OCI-LY1 (cell line): ENCODE measurements around the gene THRSP.

Experiments used
- H2AFZ ChIP-seq: fragments of 200-600 bp; sonication (generic), shearing (Covaris generic); 2 replicates; pipeline ENCODE4 v1.6.0; 2014; ENCODE audit warnings: antibody characterized with exemption, mild to moderate bottlenecking, low read length
- H3F3A ChIP-seq: fragments of 200-600 bp; sonication (generic), shearing (Covaris generic); 2 replicates; pipeline ENCODE4 v1.6.0; 2014; ENCODE audit warnings: mild to moderate bottlenecking, antibody characterized with exemption, low read length, moderate library complexity; ENCODE audit not compliant: insufficient read depth
- H3K27ac ChIP-seq: fragments of 200-600 bp; sonication (generic); 2 replicates; pipeline ENCODE4 v1.5.1; 2014; ENCODE audit warnings: low read length, mixed run types, mild to moderate bottlenecking, low read depth; ENCODE audit not compliant: poor library complexity, severe bottlenecking
- H3K27me3 ChIP-seq: fragments of 200-600 bp; sonication (generic); 2 replicates; pipeline ENCODE4 v1.6.0; 2014; ENCODE audit warnings: antibody characterized with exemption, mild to moderate bottlenecking, low read length, moderate library complexity; ENCODE audit not compliant: insufficient read depth
- H3K36me3 ChIP-seq: fragments of 200-600 bp; sonication (generic); 2 replicates; pipeline ENCODE4 v1.6.1; 2014; ENCODE audit warnings: mild to moderate bottlenecking, antibody characterized with exemption, low read length, moderate library complexity, mixed read lengths; ENCODE audit not compliant: insufficient read depth
- H3K4me1 ChIP-seq: fragments of 200-600 bp; sonication (generic); 2 replicates; pipeline ENCODE4 v1.5.1; 2014; ENCODE audit warnings: mild to moderate bottlenecking, low read length, moderate library complexity; ENCODE audit not compliant: insufficient read depth, severe bottlenecking
- H3K4me2 ChIP-seq: fragments of 200-600 bp; sonication (generic), shearing (Covaris generic); 2 replicates; pipeline ENCODE4 v1.6.1; 2014; ENCODE audit warnings: low read length
- H3K4me3 ChIP-seq: fragments of 200-600 bp; sonication (generic); 2 replicates; pipeline ENCODE4 v1.5.1; 2014; ENCODE audit warnings: low read length, low read depth, mild to moderate bottlenecking, mixed read lengths; ENCODE audit not compliant: poor library complexity, severe bottlenecking
- H3K79me2 ChIP-seq: fragments of 200-600 bp; shearing (Covaris generic); 2 replicates; pipeline ENCODE4 v1.6.1; 2016; ENCODE audit warnings: mixed run types, low read length, mixed read lengths; ENCODE audit not compliant: insufficient read depth
- H3K9ac ChIP-seq: fragments of 200-600 bp; sonication (generic), shearing (Covaris generic); 2 replicates; pipeline ENCODE4 v1.6.1; 2014; ENCODE audit warnings: mild to moderate bottlenecking, low read length, mixed read lengths
- H3K9me2 ChIP-seq: fragments of 200-600 bp; sonication (generic), shearing (Covaris generic); 2 replicates; pipeline ENCODE4 v1.6.1; 2014; ENCODE audit warnings: low read depth, mild to moderate bottlenecking, low read length, mixed read lengths
- H3K9me3 ChIP-seq: fragments of 200-600 bp; shearing (Covaris generic); 2 replicates; pipeline ENCODE4 v1.6.1; 2014; ENCODE audit warnings: low read length, mixed read lengths
- H4K20me1 ChIP-seq: fragments of 200-600 bp; sonication (generic), shearing (Covaris generic); 2 replicates; pipeline ENCODE4 v1.6.0; 2016; ENCODE audit warnings: mild to moderate bottlenecking, low read length; ENCODE audit not compliant: insufficient read depth
- EZH2 ChIP-seq: fragments of 200-600 bp; sonication (generic), shearing (Covaris generic); IDR thresholded peaks from 2 replicates; pipeline ENCODE4 v1.8.0; 2017; ENCODE audit warnings: borderline replicate concordance, mixed run types, mild to moderate bottlenecking, antibody characterized with exemption, low read length, moderate library complexity, mixed read lengths
- TF ChIP-seq, protein P1 (sequence below): fragments of 200-600 bp; sonication (generic), shearing (Covaris generic); IDR thresholded peaks from 2 replicates; pipeline ENCODE4 v1.5.1; 2017; ENCODE audit warnings: mild to moderate bottlenecking, antibody characterized with exemption, low read length, moderate library complexity, mixed read lengths

Gene THRSP

DNA sequence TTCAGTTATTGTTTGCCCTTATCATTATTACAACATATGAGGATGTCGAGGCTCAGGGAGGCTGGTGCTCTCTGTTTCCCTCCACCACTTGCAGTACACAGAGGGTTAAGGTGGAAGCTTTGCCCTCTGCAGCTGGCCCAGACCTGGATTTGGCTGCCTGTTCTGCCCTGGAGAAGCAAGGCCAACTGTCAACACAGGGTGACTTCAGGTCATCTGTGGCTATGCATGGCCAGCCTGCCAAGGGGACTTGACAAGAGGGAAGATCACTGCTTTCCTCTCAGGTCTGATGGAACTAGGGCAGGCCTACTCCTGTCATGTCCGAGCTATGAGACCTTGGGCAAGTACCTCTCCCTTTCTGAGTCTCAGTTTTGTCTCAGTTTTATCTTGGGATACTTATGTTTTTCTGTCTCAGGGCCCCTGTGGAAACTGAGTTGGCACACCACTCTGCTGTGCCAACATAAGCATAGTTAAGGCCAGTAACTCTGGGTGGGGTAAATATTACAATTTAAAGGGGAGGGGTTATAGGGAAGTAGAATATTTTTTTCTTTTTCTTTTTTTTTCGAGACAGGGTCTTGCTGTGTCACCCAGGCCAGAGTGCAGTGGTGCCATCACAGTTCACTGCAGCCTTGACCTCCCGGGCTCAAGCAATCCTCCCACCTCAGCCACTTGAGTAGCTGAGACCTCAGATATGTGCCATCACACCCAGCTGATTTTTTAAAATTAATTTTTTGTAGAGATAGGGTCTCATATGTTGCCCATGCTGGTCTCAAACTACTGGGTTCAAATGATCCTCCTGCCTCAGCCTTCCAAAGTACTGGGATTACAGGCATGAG, 2.4 kb upstream of the THRSP start:
- H3K79me2 ChIP-seq: no peaks in the 10 kb centered on the region
- TF ChIP-seq, protein P1, sequence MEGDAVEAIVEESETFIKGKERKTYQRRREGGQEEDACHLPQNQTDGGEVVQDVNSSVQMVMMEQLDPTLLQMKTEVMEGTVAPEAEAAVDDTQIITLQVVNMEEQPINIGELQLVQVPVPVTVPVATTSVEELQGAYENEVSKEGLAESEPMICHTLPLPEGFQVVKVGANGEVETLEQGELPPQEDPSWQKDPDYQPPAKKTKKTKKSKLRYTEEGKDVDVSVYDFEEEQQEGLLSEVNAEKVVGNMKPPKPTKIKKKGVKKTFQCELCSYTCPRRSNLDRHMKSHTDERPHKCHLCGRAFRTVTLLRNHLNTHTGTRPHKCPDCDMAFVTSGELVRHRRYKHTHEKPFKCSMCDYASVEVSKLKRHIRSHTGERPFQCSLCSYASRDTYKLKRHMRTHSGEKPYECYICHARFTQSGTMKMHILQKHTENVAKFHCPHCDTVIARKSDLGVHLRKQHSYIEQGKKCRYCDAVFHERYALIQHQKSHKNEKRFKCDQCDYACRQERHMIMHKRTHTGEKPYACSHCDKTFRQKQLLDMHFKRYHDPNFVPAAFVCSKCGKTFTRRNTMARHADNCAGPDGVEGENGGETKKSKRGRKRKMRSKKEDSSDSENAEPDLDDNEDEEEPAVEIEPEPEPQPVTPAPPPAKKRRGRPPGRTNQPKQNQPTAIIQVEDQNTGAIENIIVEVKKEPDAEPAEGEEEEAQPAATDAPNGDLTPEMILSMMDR: no peak
- no peak for TF ChIP-seq EZH2
- H3K4me1 ChIP-seq: no peaks in the 10 kb centered on the region
- no peaks in the 10 kb centered on the region for H3K27me3 ChIP-seq
- no peak overlapping the region for H3K4me3 ChIP-seq
- H2AFZ ChIP-seq: no peak overlapping the region
- H3K36me3 ChIP-seq: no peaks in the 10 kb centered on the region
- no peak overlapping the region for H3K27ac ChIP-seq
- H4K20me1 ChIP-seq: no peaks in the 10 kb centered on the region
- H3K9me3 ChIP-seq: no peaks in the 10 kb centered on the region
- no peak overlapping the region for H3K4me2 ChIP-seq
- no peaks in the 10 kb centered on the region for H3K9me2 ChIP-seq
- H3K9ac ChIP-seq: no peak overlapping the region
- no peaks in the 10 kb centered on the region for H3F3A ChIP-seq

DNA sequence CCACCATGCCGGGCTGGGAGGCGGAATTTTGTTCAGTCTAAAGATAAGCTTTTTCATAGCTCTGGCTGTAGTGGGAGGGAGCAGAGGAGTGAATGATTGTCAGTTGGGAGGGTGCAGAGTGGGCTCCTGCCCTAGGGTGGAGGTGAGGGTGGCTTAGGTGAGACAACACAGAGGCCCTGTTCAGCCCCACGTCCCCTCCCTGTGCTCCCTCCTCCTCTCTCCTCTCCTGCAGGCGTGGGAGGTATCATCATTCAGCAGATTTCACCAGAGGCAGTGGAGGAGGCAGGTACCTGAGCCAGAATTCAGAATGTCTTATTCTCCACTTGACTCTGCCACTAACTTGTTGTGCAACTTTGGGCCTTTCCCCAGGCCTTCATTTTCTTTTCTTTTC, 1.7 kb upstream of the THRSP start:
- Histone ChIP-seq H3K36me3 (no peaks in the 10 kb centered on the region), H3K4me1 (no peaks in the 10 kb centered on the region), H3K9ac (no peak overlapping the region), H3K27me3 (no peaks in the 10 kb centered on the region), H3K9me2 (no peaks in the 10 kb centered on the region), H3K4me3 (no peak overlapping the region), H4K20me1 (no peaks in the 10 kb centered on the region), H3F3A (no peaks in the 10 kb centered on the region), H3K27ac (no peak overlapping the region), H3K9me3 (no peaks in the 10 kb centered on the region), H3K79me2 (no peaks in the 10 kb centered on the region), H3K4me2 (no peak overlapping the region), H2AFZ (no peak overlapping the region)
- TF ChIP-seq, protein P1: no peak
- no peak for TF ChIP-seq EZH2

DNA sequence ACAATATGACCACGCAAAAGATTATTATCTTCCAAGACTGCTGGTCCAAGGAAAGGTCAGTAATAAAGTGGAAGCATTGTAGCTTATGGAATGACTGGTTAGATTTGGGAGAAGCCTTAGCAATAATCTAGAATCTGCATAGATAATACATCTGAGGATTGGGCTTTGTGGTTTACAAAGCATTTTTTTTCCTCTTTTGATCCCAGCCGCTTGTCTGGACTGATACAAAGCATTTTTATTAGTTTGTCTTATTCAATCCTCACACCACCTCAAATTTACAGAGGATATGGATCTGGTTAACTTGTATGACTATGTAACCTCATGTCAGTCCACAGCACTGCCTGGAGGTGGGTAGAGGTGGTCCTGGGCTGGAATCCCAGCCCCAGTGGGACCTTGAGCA, 990 bp upstream of the THRSP start:
- H2AFZ ChIP-seq: no peak overlapping the region
- TF ChIP-seq EZH2: no peak
- TF ChIP-seq, protein P1: no peak
- H3K9me2 ChIP-seq: no peaks in the 10 kb centered on the region
- no peaks in the 10 kb centered on the region for H3K27me3 ChIP-seq
- H3K9me3 ChIP-seq: no peaks in the 10 kb centered on the region
- H3K4me3 ChIP-seq: no peak overlapping the region
- no peaks in the 10 kb centered on the region for H4K20me1 ChIP-seq
- no peak overlapping the region for H3K27ac ChIP-seq
- no peak overlapping the region for H3K9ac ChIP-seq
- H3K4me1 ChIP-seq: no peaks in the 10 kb centered on the region
- H3K79me2 ChIP-seq: no peaks in the 10 kb centered on the region
- peaks cover 4% of the 10 kb centered on the region for H3K36me3 ChIP-seq
- H3F3A ChIP-seq: no peaks in the 10 kb centered on the region
- H3K4me2 ChIP-seq: no peak overlapping the region
